HG02642 (cell line): ENCODE measurements around the gene RPAIN.
"Not testable (repeated sequence)": the region's sequence is repeated elsewhere in the genome, so short reads cannot be mapped to it uniquely, and the experiment has no call there.

Source experiments
- ATAC-seq: cut with Tn5 transposase; IDR thresholded peaks from one replicate; pipeline ENCODE4 v1.9.1; 2021; ENCODE audit warnings: mild to moderate bottlenecking; ENCODE audit not compliant: unreplicated experiment, poor library complexity

RPAIN gene

DNA sequence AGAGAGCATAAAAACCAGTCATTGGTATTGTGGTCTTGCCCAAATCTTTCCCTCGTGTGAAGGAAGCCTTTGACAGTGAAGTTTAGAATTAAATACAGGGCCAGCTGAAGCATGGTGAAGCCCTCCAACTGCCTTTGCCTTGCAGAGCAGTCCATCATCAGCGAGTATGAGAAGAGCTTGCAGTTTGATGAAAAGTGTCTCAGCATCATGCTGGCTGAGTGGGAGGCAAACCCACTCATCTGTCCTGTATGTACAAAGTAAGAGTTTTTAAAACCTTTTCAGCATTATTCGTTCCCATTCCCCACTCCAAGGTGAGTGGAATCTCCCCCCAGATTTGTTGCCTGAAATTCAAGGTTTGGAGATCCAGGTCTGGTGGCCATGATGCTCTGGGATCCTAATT lies 5.8 kb downstream of the RPAIN start:
- ATAC-seq, result no peak

DNA sequence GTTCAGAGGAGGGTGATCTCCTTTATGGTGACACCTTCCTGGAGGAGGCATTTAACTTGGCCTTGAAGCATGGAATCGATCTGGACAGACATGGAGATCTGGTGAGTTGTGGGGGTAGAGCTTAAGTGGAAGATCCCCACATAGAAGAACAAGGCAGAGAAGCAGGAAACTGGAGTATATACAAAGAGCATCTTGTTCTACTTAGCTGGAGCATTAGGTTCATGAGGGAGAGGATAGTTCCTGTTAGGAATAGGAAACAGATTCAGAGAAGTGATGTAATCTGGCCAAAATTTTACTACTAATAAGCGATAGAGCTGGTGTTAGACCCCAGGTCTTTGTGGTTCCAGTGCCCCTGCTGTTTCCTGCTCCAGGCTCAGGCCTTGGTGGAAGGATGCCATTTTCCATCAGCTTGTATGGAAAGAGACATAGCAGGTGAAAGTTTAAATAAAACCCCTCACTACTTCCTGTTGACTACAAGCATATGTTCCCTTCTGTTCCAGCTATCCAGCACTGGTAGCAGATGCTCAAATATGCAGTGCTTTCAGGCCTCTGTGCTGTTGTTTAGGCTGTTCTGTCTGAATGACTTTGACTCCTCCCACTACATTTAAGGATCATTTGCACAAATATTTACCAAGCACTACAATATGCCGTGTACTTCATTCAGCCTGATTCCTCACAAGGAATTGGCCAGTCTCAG lies 9.4 kb downstream of the RPAIN start:
- no peak for ATAC-seq

DNA sequence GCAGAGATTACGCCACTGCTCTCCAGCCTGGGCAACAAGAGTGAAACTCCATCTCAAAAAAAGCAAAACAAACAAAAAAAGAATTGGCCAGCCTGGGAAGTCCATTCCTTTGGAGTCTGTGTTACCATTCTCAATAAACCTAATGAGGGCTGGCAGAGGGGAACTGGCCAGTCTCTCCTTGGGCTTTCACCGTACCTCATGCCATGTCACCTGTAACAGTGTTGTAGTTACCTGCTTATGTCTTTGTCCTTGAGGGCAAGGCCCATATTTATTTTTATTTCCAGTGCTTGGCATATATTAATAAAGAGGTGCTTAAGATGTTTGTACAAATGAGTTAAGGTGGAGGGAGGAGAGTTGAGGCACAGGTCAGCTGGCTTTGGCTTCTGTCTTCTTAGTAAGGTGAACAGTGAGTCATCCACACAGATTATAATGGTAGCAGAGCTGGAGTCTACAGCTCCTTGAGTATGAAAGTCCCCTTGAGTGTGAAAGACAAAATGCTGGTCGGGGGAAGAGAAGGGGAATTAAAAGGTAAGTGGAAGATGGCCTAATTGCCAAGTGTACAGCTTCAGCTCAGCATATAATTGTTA lies 10.5 kb downstream of the RPAIN start:
- no peak for ATAC-seq

DNA sequence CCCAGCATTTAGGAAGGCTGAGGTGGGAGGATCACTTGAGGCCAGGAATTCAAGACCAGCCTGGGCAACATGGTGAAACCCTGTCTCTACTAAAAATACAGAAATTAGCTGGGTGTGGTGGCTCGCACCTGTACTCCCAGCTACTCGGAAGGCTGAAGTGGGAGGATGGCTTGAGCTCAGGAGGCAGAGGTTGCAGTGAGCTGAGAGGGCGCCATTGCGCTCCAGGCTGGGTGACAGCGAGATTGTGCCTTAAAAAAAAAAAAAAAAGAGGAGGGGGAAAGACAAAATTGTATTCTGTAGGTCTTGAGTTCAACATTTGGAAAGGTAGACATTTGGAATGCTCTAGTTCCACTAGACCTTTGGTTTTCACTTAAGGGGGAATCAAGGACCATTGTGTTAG lies 11.3 kb downstream of the RPAIN start:
- not testable (repeated sequence) for ATAC-seq

DNA sequence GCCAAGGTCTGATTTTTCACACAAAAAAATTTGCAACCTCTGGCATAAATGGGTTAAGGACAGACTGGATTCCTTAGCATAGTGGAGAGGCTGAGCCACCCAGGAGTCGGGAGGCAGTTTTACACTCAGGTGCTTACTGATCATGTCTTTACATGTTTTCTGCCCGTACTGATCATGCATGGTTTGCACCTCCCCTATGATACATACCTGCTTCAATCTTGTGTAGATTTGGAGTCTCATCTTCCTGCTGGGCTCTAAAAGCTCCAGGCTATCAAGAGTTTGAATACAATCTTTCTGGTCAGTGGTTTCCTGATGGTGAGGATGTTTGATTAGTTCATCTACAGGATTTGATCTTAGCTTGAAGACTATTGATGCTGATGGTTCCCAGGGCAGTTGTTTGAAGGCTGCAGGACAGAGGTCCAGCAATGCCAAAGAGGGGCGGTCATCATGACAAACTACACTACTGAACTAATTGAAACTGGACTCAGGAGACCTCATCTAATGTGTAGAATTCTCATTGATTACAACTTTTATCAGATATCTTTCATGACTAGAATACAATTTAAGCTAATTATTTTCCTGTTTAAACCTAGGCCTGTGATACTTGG lies 12.1 kb downstream of the RPAIN start:
- ATAC-seq, result no peak

DNA sequence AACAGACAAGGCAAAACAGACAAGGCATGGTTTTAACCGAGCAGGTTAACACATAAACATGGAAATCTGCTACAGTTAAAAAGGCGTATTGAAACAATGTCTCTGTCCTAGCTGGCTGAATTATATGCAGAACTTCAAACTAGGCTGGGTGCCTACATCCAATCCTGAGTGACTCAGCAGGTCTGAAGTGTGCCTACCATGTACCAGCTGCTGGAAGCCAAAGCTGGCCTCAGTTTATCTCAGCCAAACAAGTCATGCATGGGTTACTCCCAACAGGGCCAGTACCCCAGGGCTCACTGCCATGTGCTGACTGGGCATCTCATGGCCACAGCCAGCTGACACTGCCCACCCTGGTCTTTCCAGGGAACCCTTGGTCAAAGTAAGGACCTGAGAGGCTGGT lies 15.0 kb downstream of the RPAIN start:
- ATAC-seq, result no peak

DNA sequence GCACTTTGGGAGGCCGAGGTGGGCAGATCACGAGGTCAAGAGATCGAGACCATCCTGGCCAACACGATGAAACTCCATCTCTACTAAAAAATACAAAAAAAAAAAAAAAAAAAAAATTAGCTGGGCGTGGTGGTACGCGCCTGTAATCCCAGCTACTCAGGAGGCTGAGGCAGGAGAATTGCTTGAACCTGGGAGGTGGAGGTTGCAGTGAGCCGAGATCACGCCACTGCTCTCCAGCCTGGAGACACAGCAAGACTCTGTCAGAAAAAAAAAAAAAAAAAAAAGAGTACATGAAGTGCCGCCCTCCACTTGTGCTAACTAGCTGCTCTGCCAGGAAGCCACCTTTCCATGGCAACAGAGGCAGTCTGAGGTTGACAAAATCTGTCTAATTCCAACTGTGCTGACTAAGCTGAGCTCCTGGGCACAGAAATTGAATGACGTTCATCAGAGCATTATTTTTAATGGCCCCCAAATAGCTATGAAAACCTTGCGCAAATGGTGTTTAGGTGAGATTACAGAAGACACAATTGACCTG lies 15.9 kb downstream of the RPAIN start:
- not testable (repeated sequence) for ATAC-seq

DNA sequence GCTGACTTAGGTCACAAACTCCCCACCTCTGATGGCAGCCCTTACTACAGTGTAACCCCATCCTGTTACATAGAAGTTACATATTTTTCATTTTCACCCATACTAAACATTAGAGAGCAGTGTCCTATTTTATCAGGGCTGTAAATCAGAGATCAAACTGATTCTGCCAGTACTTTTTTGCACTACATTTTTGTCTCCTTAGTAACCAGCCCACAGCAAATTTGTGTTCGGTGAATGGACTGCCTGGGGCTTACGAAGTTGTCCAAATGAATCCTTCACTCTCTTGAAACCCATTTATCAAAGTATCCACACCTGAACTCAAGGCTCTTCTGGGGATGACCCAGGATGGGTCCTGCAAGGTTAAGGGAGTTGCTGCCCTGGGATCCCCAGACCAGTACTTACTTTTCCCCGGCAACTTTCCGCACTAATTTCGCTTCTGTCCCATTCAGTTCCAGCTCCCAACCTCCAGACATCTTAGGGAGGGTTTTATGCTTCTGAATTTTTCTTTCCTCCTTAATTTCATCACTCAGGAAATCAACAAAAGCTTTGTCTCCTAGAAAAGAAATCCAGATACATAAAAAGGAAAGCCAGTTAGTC lies 17.8 kb downstream of the RPAIN start:
- ATAC-seq, result no peak

DNA sequence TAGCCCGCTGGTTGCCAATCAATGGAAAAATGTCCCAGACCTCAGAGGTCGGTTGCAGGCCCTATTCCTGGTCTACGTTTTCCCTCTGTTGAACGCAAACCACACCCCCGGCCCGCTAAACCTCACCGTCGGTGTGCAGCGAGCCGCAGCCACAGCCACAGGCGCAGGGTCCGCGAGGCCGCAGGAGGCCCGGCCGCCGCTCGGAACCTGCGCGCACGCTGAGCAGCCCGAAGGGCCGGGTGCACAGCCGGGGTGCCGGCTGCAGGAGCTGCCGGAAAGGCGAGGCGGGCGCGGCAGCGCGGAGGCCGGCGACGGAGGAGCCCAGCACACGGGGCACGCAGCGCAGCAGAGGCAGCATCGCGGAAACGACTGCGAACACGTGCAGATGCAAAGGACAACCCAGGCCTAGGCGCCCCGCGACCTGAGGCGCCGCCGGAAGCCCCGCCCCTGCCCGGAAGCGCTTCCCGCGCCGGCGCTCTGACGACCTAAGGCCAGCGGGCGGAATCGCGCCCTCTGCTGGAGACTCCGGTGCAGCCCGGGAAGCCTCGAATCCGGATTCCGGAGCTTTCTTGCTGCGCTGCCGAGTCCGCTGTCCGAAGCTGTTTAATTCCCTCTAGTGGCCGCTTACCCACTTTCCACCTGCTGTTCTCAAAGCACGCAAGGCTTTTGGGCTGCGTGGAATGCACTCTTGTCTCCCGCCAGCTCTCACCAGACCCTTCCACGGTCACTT lies 18.9 kb downstream of the RPAIN start, which contains the start of gene C1QBP:
C1QBP (minus strand) TSS at position 440 of the 730 bp plus-strand sequence; CDS start at position 358, 82 bp downstream.
- ATAC-seq, result peak; percentile 88

DNA sequence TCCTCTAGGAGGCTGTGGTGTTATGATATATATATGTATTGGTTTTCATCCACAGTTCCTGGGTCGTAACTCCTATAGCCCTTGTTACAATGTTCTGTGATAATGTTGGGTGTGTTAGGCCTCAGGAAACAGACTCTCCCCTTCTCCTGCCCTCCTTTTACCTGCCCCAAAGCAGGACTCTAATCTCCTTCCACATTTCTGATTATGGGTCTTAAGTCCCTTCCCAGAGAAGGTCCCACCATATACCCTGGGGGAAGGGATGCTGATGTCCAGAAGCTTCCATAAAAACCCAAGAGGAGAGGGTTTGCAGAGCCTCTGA lies 19.4 kb downstream of the RPAIN start:
- ATAC-seq, result no peak

DNA sequence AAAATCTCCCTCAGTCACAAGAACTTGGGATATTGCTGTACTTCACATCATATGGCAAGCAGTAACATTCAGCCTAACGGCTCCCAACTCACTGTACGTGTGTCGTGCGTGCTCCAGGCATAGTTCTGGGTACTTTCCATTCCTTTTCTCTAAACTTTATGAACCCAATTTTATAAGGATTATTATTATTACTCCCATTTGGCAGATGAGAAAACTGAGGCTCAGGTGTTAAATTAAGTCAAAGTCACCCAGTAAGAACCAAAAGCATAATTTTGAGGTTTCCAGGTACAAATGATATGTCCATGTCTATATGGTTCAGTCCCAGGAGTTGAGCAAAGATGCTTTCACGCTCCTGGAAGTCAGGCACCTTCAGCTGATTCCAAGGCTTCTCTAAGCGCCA lies 23.7 kb downstream of the RPAIN start:
- ATAC-seq, result no peak

DNA sequence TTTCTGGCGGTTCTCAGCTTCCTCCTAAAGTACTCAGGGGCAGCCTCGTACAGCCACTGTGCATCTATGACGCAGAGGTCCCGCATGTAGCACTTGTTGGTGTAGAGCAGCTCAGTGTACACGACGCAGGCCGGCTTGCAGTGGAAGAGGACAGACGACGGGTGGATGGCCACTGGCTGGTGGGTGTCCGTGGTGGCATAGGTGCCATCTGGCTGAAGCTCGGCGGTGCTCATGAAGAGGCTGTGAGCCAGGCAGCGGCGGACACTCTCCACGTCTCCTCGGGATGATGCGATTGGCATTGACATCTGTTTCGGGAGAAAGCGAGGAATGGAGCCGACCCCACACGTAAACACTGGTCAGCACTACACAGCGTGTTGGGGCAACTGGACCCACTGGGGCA lies 24.2 kb downstream of the RPAIN start:
- no peak for ATAC-seq

DNA sequence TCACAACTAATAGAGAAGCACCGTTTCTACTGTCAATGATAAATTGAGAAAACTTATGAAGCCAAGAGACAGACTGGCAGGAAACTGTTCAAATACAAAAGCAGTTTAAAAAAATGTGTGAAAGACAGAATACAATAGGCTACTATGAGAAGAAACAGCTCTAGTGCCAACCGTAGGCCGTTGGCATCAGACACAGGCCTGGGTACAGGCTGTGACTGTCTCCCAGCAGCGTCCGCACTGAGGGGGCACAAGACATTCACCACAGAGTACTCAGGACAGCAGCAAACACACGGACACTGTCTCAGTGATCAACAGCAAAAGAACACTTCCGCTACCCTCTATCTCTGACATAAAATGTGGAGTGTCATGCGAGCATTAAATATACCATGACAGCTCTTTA lies 26.8 kb downstream of the RPAIN start:
- no peak for ATAC-seq

DNA sequence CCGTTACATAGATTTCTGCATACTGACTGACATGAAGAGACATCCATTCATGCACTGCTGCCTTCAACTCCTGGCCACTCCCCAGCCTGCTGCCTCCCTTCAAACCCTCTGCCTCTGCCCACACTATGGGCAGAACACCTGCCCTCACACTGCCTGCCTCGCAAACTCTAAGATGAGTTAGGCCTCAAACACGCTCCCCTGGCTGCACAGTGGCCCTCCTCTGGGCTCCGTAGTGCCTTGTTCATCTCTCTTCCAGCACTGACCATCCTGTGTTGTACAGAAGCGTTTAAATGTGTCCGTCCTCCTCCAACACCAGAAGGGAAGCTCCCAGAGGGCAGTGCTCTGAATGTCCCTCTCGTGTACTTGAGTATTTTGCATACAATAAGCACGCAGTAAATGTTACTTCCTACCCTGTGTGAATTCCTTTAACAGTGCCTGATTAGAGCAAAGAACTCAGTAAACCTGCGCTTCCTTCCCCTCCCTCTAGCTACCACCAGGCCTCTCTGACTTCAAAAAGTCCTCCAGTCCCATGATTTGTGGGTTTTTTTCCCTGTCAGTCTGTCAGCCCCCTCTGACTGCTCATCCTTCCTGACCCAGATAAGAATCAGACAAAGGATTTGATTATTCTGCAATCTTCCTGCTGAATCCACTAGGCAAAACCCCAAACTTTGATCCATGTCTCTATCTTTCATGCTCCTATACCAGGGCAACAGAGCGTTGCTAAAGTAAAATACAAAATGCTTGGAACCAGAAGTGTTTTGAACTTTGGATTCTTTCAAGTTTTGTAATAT lies 44.9 kb downstream of the RPAIN start:
- no peak for ATAC-seq

DNA sequence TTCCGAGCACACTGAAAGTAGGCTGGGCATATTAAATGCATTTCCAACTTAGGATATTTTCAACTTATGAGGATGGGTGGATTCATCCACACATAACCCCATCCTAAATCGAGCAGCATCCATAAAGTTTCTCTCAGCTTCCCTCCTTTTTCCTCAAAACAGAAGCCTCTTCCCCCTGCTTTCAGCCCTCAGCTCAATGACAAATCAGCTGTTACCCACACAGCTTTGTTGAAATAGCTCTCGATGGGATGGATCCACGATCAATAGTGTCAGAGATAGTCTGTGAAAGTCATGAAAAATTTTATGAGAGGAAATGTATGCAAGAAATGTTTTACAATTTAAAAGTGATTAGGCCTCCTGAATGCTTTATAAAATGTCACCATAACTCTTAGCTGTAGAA lies 46.3 kb downstream of the RPAIN start:
- ATAC-seq, result no peak

DNA sequence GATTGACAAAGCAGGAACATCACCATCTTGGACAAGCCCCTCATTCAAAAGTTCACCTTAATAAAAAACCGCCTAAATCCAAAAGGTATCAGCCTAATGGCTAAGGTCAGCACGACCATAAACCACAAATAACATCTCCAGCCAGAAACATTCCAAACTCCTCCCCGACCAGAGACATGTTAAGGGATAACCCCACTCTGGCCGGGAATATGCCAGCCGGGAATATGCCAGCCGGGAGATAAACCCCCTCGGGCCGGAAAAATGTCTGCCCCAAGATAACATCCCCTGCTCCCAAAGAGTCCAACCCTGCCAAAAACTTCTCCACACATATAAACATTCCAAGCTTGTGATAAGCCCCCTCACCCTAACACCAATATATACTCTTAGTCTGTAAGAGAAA lies 47.4 kb downstream of the RPAIN start:
- ATAC-seq, result no peak

DNA sequence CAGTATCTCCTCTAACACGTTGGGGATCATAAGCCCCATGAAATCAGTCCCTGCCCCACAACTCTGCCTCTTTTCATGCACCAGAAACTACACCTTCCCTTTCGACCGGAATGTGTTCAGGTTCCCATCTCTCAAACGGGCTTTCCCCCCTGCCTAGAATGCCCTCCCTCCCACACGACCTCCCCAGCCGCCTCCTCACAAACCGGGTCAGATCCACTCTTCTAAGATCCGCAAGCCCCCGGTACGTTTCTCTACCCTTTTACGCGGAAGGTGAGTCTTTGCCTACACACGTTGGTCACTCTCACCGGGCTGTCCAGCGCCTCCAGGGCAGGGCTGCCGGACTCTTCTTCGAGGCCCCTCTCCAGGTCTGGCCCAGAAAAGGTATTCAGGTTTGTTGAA lies 48.1 kb downstream of the RPAIN start:
- peak; percentile 12 for ATAC-seq

DNA sequence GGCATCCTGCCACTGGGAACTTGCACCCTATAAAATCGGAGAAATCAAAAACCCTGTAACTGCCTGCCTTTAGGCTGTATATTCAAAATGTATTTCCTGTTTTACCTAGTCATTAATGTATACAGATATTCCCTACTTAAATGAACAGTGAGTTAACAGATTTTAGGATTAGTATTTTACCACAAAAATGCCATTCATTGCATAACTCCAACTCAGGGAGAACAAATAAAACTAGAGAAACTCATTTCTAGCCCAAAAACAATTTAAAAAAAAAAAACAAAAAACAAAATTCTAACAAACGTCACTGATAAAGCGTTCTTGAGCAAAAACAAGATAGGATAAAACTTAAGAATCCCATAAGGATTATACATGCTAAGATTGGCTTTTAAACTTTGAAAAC lies 52.5 kb downstream of the RPAIN start:
- no peak for ATAC-seq

DNA sequence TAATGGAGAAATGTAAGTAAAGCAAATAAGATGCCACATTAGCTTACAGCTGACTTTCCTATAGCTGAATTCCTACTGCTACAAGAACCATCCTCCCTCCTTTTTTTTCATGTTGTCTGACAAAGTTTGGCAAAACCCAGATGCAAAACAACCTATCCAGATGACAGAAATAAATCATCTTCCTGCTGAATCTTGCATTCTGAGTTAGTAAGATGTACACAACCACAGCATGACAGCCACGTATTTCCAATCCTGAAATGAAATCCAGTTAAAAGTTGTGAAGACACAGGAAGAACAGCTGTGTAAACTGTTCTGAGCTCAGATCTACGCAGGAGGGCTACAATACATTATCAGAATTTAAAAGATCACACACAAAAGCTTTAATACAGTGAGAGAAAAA lies 53.9 kb downstream of the RPAIN start:
- ATAC-seq, result no peak

DNA sequence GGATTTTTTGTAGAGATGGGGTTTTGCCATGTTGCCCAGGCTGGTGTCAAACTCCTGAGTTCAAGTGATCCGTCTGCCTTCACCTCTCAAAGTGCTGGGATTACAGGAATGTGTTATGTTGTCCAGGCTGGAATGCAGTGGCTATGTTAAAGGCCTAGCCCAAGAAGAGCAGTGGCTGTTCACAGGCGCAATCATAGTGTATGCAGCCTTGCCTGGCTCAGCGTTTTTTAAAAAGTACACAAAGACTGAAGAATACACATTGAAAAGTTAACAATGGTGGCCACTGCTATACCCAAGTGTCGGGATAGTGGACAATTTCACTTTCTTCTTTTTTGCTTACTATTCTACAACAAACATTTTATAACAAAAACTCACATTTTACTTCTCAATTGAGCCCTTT lies 59.0 kb downstream of the RPAIN start:
- ATAC-seq, result no peak
